ENCODE measurements around the gene ADAMTSL3. TPM values are rescaled to one million over a fixed set of nuclear protein-coding genes. Genes with fewer than 3 reads are reported as not detected.

The ADAMTSL3 gene
- total RNA-seq, 5 donors from 2014 or later (not counting 1 experiment from before 2014, with no cell fraction given): 0.07 to 0.15 (median 0.12) TPM; not detected in 1

GRCh38 chr15:83816124-83816883 is 162.4 kb downstream of the ADAMTSL3 start:
- Mint-ChIP-seq H3K27ac (no peak overlapping the region), H3K4me1 (no peaks in the 10 kb centered on the region), H3K4me3 (no peak overlapping the region), H3K9me3 (no peaks in the 10 kb centered on the region), H3K27me3 (peaks cover 3 to 10% of the 10 kb centered on the region in 2 donors), H3K36me3 (no peaks in the 10 kb centered on the region)
- Histone ChIP-seq H3K9me3 (no peaks in the 10 kb centered on the region), H3K4me3 (ENCODE audit: control insufficient read depth in 1 of 2, extremely low read depth in 1 of 2, low read length in 1 of 2) (no peak overlapping the region), H3K27ac (ENCODE audit: low read length) (no peak overlapping the region), H3K27me3 (replicated peaks in 1 of 2; ENCODE audit: control insufficient read depth in 2 of 2, extremely low read depth in 1 of 2, insufficient read depth in 2 of 2, low read length in 1 of 2) (no peaks in the 10 kb centered on the region), H3K4me1 (ENCODE audit: control insufficient read depth in 1 of 2, extremely low read depth in 1 of 2, insufficient read depth in 2 of 2, low read length in 2 of 2) (no peaks in the 10 kb centered on the region), H3K36me3 (ENCODE audit: control insufficient read depth in 2 of 2, extremely low read depth in 1 of 2, insufficient read depth in 1 of 2, low read length in 1 of 2) (no peaks in the 10 kb centered on the region)
- POLR2A ChIA-PET: no interaction called here
- CTCF ChIA-PET: no interaction called here
- no peak for ATAC-seq (replicated peaks in 1 of 4)
- 75% methylated on average over 8 of the region's 8 CpGs for WGBS (ENCODE audit: insufficient coverage)
- no peak for DNase-seq

DNA sequence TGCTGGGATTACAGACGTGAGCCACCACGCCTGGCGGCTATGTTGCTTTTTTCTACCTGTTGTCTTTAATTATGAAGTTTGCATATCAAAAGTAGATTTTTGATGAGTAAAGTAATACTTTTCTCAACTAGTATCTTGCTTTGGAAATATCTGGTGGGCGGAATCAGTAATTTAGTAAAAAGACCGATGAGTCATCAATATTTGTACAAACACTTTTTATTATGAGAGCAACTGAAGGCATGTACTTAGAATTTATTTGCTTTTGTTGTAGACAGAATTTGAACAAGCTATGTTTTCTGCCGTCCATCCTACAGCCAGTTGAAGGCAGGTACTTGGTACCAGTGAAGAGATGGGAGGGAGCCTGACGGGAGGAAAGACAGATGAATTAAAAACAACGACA is 164.7 kb downstream of the ADAMTSL3 start:
- Histone ChIP-seq H3K9me3 (no peaks in the 10 kb centered on the region), H3K4me1 (ENCODE audit: control insufficient read depth in 1 of 2, extremely low read depth in 1 of 2, insufficient read depth in 2 of 2, low read length in 2 of 2) (no peaks in the 10 kb centered on the region), H3K27ac (ENCODE audit: low read length) (no peak overlapping the region), H3K27me3 (replicated peaks in 1 of 2; ENCODE audit: control insufficient read depth in 2 of 2, extremely low read depth in 1 of 2, insufficient read depth in 2 of 2, low read length in 1 of 2) (no peaks in the 10 kb centered on the region), H3K4me3 (ENCODE audit: control insufficient read depth in 1 of 2, extremely low read depth in 1 of 2, low read length in 1 of 2) (no peak overlapping the region), H3K36me3 (ENCODE audit: control insufficient read depth in 2 of 2, extremely low read depth in 1 of 2, insufficient read depth in 1 of 2, low read length in 1 of 2) (no peaks in the 10 kb centered on the region)
- Mint-ChIP-seq H3K27ac (no peak overlapping the region), H3K4me3 (no peak overlapping the region), H3K9me3 (peaks cover 3 to 4% (median 3%) of the 10 kb centered on the region in 3 donors), H3K4me1 (no peaks in the 10 kb centered on the region), H3K27me3 (peaks cover 3% of the 10 kb centered on the region in 2 donors), H3K36me3 (no peaks in the 10 kb centered on the region)
- 87% methylated on average over 3 of the region's 8 CpGs for WGBS (ENCODE audit: insufficient coverage)
- ChIA-PET POLR2A (no interaction called here), CTCF (no interaction called here)
- no peak for ATAC-seq (replicated peaks in 1 of 4)
- DNase-seq: no peak

DNA sequence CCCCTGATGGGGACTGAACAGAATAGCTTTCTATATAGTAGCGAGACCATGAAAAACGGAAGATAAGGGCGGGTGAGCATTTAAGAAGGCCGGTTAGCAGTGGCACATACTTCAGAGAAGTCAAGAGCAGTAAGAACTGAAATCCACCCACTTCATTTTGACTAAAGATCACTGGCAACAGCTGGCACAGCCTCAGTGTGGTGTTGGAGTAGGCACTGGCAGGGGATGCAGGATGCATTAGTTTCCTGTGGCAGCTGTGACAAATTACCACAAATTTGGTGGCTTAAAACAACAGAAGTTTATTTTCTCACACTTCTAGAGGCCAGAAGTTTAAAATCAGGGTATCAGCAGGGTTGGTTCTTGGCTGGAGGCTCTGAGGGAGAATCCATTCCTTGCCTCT is 176.5 kb downstream of the ADAMTSL3 start:
- DNase-seq: no peak
- Histone ChIP-seq H3K36me3 (ENCODE audit: control insufficient read depth in 2 of 2, extremely low read depth in 1 of 2, insufficient read depth in 1 of 2, low read length in 1 of 2) (no peaks in the 10 kb centered on the region), H3K9me3 (no peaks in the 10 kb centered on the region), H3K4me1 (ENCODE audit: control insufficient read depth in 1 of 2, extremely low read depth in 1 of 2, insufficient read depth in 2 of 2, low read length in 2 of 2) (no peaks in the 10 kb centered on the region), H3K4me3 (ENCODE audit: control insufficient read depth in 1 of 2, extremely low read depth in 1 of 2, low read length in 1 of 2) (no peak overlapping the region), H3K27me3 (replicated peaks in 1 of 2; ENCODE audit: control insufficient read depth in 2 of 2, extremely low read depth in 1 of 2, insufficient read depth in 2 of 2, low read length in 1 of 2) (peaks cover 0 to 4% of the 10 kb centered on the region in 2 experiments), H3K27ac (ENCODE audit: low read length) (no peak overlapping the region)
- H3K4me1 Mint-ChIP-seq: no peaks in the 10 kb centered on the region
- ChIA-PET CTCF (no interaction called here), POLR2A (no interaction called here)
- WGBS (ENCODE audit: insufficient coverage): no CpG with 5 or more reads among the region's 4 CpGs
- no peak overlapping the region for H3K27ac Mint-ChIP-seq
- peaks cover 2 to 16% of the 10 kb centered on the region in 2 donors for H3K27me3 Mint-ChIP-seq
- ATAC-seq (replicated peaks in 1 of 4): no peak
- H3K36me3 Mint-ChIP-seq: no peaks in the 10 kb centered on the region
- no peak overlapping the region for H3K4me3 Mint-ChIP-seq
- peaks cover 0 to 4% (median 0%) of the 10 kb centered on the region in 3 donors for H3K9me3 Mint-ChIP-seq

DNA sequence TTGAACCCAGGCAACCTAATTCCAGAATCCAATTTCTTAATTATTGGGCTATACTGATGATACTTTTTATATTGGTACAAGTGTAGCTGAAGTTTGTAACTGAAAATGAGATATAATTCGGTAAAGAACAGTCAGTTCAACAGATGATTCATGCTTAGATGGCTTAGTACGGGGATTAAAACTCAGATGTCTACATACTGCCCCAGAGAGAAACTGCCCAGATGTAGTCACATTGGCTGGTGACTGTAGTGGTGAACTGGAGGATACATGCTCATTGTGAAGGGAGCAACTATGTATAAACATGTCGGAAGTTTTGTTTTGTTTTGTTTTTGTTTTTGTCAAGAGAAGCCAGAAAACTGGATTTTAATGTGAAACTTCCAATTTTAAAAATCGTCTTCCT is 179.6 kb downstream of the ADAMTSL3 start:
- no peak overlapping the region for H3K4me3 Mint-ChIP-seq
- DNase-seq (no peak), ATAC-seq (replicated peaks in 1 of 4) (no peak)
- H3K36me3 Mint-ChIP-seq: no peaks in the 10 kb centered on the region
- WGBS (ENCODE audit: insufficient coverage): 95% methylated on average over 2 of the region's 4 CpGs
- H3K27me3 ChIP-seq (replicated peaks in 1 of 2; ENCODE audit: control insufficient read depth in 2 of 2, extremely low read depth in 1 of 2, insufficient read depth in 2 of 2, low read length in 1 of 2): peaks cover 0 to 4% of the 10 kb centered on the region in 2 experiments
- no peaks in the 10 kb centered on the region for H3K4me1 ChIP-seq (ENCODE audit: control insufficient read depth in 1 of 2, extremely low read depth in 1 of 2, insufficient read depth in 2 of 2, low read length in 2 of 2)
- H3K4me3 ChIP-seq (ENCODE audit: control insufficient read depth in 1 of 2, extremely low read depth in 1 of 2, low read length in 1 of 2): no peak overlapping the region
- no peak overlapping the region for H3K27ac Mint-ChIP-seq
- H3K9me3 Mint-ChIP-seq: no peaks in the 10 kb centered on the region
- peaks cover 2 to 16% of the 10 kb centered on the region in 2 donors for H3K27me3 Mint-ChIP-seq
- no peak overlapping the region for H3K27ac ChIP-seq (ENCODE audit: low read length)
- no peaks in the 10 kb centered on the region for H3K36me3 ChIP-seq (ENCODE audit: control insufficient read depth in 2 of 2, extremely low read depth in 1 of 2, insufficient read depth in 1 of 2, low read length in 1 of 2)
- POLR2A ChIA-PET: no interaction called here
- no peaks in the 10 kb centered on the region for H3K4me1 Mint-ChIP-seq
- CTCF ChIA-PET: no interaction called here
- no peaks in the 10 kb centered on the region for H3K9me3 ChIP-seq

DNA sequence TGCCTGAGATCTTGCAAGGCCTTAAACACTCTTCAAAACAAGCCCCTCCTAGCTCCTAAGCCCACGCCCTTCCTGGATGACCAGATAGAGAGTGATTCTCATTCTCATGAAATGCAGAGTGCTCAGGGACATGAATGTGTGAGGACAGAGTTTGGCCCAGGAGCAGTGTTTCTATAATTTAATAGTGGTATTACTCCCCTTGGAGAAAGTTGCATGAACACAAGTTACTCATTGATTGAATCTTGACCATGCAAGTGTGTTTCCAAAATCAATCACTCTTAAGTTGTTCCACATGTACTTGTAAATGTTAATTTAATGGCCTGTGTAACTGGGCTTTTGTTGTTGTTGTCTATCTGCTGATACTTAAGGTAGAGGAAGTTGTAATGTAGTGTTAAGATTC is 181.6 kb downstream of the ADAMTSL3 start:
- peaks cover 0 to 12% of the 10 kb centered on the region in 2 donors for H3K27me3 Mint-ChIP-seq
- no peaks in the 10 kb centered on the region for H3K4me1 Mint-ChIP-seq
- no peak overlapping the region for H3K27ac ChIP-seq (ENCODE audit: low read length)
- ATAC-seq (replicated peaks in 1 of 4): no peak
- H3K4me3 Mint-ChIP-seq: no peak overlapping the region
- POLR2A ChIA-PET: no interaction called here
- no peaks in the 10 kb centered on the region for H3K4me1 ChIP-seq (ENCODE audit: control insufficient read depth in 1 of 2, extremely low read depth in 1 of 2, insufficient read depth in 2 of 2, low read length in 2 of 2)
- peaks cover 0 to 2% of the 10 kb centered on the region in 2 experiments for H3K27me3 ChIP-seq (replicated peaks in 1 of 2; ENCODE audit: control insufficient read depth in 2 of 2, extremely low read depth in 1 of 2, insufficient read depth in 2 of 2, low read length in 1 of 2)
- no peak for DNase-seq
- H3K9me3 ChIP-seq: no peaks in the 10 kb centered on the region
- H3K36me3 Mint-ChIP-seq: no peaks in the 10 kb centered on the region
- H3K4me3 ChIP-seq (ENCODE audit: control insufficient read depth in 1 of 2, extremely low read depth in 1 of 2, low read length in 1 of 2): no peak overlapping the region
- CTCF ChIA-PET: no interaction called here
- no peaks in the 10 kb centered on the region for H3K36me3 ChIP-seq (ENCODE audit: control insufficient read depth in 2 of 2, extremely low read depth in 1 of 2, insufficient read depth in 1 of 2, low read length in 1 of 2)
- WGBS (ENCODE audit: insufficient coverage): no CpG with 5 or more reads among the region's 1 CpG
- H3K9me3 Mint-ChIP-seq: peaks cover 0 to 3% (median 0%) of the 10 kb centered on the region in 3 donors
- H3K27ac Mint-ChIP-seq: no peak overlapping the region

- H3K4me1 Mint-ChIP-seq: no peaks in the 10 kb centered on the region
- Histone ChIP-seq H3K27me3 (replicated peaks in 1 of 2; ENCODE audit: control insufficient read depth in 2 of 2, extremely low read depth in 1 of 2, insufficient read depth in 2 of 2, low read length in 1 of 2) (no peaks in the 10 kb centered on the region), H3K4me1 (ENCODE audit: control insufficient read depth in 1 of 2, extremely low read depth in 1 of 2, insufficient read depth in 2 of 2, low read length in 2 of 2) (no peaks in the 10 kb centered on the region), H3K4me3 (ENCODE audit: control insufficient read depth in 1 of 2, extremely low read depth in 1 of 2, low read length in 1 of 2) (no peak overlapping the region), H3K27ac (ENCODE audit: low read length) (no peak overlapping the region), H3K36me3 (ENCODE audit: control insufficient read depth in 2 of 2, extremely low read depth in 1 of 2, insufficient read depth in 1 of 2, low read length in 1 of 2) (no peaks in the 10 kb centered on the region), H3K9me3 (no peaks in the 10 kb centered on the region)
- CTCF ChIA-PET: no interaction called here
- peaks cover 0 to 6% (median 0%) of the 10 kb centered on the region in 3 donors for H3K9me3 Mint-ChIP-seq
- no peak overlapping the region for H3K27ac Mint-ChIP-seq
- peaks cover 0 to 6% of the 10 kb centered on the region in 2 donors for H3K27me3 Mint-ChIP-seq
- H3K36me3 Mint-ChIP-seq: no peaks in the 10 kb centered on the region
- ATAC-seq (replicated peaks in 1 of 4) (no peak), DNase-seq (no peak)
- no peak overlapping the region for H3K4me3 Mint-ChIP-seq
- 42% methylated on average over 2 of the region's 8 CpGs for WGBS (ENCODE audit: insufficient coverage)
- POLR2A ChIA-PET: no interaction called here
These were observed 184.1 kb downstream of the ADAMTSL3 start for GRCh38 chr15:83837945-83838571.

All from T-cell (primary cell).